Brain pericyte (primary cell): ENCODE results near the gene WDR91.

Source experiments
- DNase-seq: peaks from one replicate; pipeline ENCODE4 v3.0.0-alpha.2; 2012; ENCODE audit warnings: low read depth, low spot score

The WDR91 gene

GRCh38 chr7:135160858-135161653 lies 50.3 kb downstream of the WDR91 start:
- no peak for DNase-seq

GRCh38 chr7:135160098-135160857 lies 51.0 kb downstream of the WDR91 start:
- no peak for DNase-seq

- no peak for DNase-seq
Measured at GRCh38 chr7:135159359-135160085, 51.8 kb downstream of the WDR91 start.

- no peak for DNase-seq
Measured at GRCh38 chr7:135158874-135159273, 52.5 kb downstream of the WDR91 start.

DNA sequence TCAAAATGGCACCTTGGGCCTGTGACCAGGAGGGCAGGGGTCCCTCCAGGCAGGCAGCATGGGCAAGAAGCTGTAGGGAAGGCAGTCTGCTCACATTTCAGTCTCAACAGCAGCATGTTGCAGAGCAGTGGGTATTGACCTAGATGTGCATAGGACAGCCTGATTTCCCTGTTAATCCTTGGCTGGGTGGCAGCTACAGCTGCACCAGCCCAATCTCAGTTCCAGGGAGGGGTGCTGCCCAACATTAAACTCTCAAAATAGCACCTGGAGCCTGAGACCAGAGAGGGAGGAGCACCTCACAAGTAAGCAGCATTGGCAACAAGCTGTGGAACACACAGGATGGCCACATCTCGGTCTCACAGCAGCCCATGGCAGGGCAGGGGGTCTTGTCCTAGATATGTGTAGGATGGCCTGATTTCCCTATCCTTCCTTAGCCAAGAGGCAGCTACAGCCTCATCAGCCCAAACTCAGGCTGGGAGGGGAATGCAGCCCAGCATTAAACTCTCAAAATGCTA lies 53.1 kb downstream of the WDR91 start:
- no peak for DNase-seq

DNA sequence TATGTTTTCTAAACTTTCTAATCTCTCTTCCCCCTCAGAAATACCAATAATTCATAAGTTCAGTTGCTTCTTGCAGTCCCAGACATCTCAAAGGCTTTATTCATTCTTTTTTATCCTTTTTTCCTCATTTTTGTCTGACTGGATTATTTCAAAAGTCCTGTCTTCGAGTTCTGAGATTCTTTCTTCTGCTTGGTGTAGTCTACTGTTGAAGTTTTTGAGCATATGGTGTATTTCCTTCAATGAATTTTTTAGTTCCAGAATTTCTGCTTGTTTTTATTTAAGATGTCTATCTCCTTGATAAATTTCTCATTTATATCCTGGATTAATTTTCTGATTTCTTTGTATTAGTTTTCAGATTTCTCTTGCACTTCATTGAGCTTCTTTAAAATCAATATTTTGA lies 55.0 kb downstream of the WDR91 start:
- DNase-seq: no peak

GRCh38 chr7:135154734-135155133 lies 56.6 kb downstream of the WDR91 start:
- DNase-seq: no peak

- DNase-seq: no peak
Measured at GRCh38 chr7:135152442-135152841, 58.9 kb downstream of the WDR91 start.

DNA sequence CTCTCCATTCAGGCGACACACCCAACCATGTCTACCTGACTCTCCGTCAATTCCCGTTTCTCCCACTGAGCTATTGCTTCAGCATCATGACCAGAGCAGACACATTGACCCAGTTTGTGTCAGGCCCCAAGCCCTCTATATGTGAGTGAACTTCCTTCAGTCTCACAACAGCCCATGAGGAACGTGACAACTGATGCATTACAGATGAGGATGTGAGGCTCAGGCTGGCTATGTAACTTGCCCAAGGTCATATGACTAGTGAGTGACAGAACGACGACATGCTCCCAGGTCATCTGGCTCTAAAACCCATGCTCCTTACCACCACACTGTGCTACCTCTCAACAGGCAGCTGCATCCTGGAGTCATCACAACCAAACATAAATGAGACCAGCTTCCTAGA lies 59.8 kb downstream of the WDR91 start:
- no peak for DNase-seq

- DNase-seq: no peak
Measured at GRCh38 chr7:135151132-135151531, 60.2 kb downstream of the WDR91 start.

DNA sequence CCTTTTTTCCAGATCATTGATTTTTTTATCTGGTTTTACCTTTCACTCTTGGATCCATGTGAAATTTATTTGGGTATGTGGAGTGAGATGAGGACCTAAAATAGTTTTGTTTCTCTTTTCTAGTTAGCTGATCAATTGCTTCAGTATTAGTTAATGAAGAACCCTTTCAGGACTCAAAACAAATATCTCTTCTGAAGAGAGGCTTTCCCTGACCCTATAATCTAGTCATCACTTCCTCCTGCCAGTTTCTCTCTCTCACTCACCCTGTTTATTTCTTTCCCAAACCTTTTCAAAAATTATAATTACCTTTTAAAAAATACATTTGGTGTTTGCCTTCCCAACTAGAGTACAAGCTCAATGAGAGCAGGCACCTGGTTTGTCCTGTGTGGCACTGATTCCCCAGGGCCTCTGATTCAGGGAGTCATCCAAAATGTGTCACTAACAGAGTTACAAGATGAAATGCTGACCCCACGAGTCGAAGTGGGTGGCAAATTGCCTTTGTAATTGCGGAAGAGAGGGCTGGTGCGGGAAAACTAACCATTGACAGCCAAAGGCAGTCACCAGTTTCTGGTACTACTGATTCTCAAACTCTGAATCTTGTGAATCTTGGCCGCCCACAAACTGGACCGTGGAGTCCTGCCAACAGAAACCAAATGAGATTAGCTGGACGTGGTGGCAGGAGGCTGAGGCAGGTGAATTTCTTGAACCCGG lies 61.1 kb downstream of the WDR91 start:
- no peak for DNase-seq

DNA sequence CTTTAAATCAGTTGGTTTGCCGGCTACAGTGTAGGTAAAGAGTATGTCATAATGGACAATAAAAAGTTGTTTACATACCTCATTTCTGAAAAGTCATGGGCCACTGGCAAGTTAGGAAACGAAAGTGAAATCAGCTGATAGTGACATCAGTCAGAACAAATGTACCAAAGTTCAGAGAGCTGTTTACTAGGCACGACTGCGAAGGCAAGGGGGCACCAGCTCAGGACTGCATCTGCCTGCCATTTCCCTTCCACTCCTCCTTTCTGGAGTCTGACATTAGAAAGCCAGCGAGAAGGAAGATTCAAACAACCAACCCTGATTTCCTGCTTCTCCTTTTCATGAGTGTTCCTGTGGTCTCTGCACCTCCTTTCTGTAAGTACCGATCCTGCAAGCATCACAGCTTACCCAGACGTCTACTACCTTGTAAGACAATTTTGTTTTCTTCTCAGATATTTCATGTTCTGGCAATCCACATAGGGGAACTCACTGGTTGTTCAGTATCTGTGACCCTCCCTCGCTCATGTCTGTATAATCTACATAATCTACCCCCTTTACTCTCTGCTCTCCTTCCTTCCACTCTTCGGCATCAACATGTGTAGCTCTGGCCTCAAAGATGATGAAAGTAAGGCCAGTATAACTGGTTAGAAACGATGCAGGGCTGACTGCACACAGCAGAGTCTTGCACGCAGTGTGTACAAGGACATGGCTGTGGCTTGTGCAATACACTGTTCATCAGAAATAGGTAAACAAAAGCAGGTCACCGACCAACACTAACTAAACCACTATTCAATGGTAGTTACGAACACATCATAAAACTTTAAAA lies 63.2 kb downstream of the WDR91 start, which contains the start of gene TMEM140:
Gene TMEM140 (plus strand): TSS at position 174 of the 823 bp plus-strand sequence. CDS start 16,370 bp downstream, outside the sequence.
- no peak for DNase-seq

DNA sequence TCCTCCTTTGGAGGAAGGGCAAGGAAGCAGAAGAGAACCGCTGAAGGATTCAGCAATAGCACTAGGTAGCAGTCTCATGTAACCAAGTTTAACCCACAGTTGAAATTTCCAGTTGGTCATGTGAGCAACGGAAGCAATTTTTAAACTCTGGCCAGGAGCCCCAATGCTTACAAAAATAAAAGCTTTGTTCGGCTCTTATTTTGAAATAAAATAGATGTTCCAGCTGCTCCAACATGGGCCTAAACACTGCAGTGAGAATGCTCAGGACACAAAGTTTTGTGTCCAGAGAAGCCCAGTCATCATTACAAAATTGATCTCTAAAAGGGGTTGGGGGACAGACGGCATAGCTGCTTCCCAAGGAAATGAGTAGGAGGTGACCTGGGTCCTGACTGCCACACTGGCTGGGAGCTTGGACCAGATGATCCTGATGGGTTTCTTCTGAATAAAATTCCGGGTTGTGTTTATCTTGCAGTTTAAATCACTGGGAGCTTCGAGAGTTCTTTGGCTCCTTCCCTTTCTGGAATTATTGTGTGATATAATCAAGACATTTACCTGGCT lies 63.9 kb downstream of the WDR91 start:
- no peak for DNase-seq

DNA sequence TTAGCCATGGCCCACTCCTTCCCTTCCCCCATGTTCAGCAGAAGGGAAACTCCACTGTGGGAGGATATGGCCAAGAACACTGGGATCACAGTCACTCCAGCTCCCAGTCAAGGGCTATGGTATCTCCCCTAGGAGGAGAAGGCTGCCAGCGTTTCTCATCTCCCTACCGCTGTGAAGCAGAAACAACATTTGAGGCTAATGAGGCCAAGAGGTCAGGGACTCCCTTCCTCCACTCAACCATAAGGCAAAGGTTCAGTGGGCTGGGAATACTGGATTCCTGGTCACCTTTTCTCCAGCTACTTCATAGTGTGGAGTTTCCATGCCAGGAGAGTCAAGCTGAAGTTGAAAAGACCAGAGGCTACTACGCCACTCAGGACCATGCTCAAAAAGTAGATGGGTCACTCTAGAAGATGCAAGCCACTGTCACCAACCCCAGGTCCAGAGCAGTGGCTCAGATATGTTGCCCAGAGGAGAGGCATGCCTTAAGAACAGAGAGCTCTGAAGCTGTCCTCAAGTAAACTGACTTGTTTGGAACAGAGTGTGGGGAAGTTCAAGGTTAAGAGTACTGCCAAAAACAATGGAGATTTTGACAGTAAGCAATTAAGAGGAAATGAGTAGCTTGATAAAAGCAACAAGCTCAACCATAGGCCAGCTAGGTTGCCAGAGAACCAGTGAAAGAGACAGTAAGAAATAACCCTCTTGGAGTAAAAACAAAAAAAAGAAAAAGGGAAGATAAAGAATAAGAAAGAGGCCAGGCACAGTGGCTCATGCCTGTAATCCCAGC lies 67.2 kb downstream of the WDR91 start:
- DNase-seq: no peak
